Activated CD8-positive, alpha-beta memory T cell treated with anti-CD3 and anti-CD28 coated beads, Interleukin-2, amount 50 U/mL, for 24 hours (primary cell): ENCODE measurements around the gene APPL2.

Experiments
- DNase-seq: peaks from one replicate; pipeline ENCODE4 v3.0.0-alpha.2; 2020; ENCODE audit errors: extremely low read depth

The APPL2 gene, protein sequence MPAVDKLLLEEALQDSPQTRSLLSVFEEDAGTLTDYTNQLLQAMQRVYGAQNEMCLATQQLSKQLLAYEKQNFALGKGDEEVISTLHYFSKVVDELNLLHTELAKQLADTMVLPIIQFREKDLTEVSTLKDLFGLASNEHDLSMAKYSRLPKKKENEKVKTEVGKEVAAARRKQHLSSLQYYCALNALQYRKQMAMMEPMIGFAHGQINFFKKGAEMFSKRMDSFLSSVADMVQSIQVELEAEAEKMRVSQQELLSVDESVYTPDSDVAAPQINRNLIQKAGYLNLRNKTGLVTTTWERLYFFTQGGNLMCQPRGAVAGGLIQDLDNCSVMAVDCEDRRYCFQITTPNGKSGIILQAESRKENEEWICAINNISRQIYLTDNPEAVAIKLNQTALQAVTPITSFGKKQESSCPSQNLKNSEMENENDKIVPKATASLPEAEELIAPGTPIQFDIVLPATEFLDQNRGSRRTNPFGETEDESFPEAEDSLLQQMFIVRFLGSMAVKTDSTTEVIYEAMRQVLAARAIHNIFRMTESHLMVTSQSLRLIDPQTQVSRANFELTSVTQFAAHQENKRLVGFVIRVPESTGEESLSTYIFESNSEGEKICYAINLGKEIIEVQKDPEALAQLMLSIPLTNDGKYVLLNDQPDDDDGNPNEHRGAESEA

DNA sequence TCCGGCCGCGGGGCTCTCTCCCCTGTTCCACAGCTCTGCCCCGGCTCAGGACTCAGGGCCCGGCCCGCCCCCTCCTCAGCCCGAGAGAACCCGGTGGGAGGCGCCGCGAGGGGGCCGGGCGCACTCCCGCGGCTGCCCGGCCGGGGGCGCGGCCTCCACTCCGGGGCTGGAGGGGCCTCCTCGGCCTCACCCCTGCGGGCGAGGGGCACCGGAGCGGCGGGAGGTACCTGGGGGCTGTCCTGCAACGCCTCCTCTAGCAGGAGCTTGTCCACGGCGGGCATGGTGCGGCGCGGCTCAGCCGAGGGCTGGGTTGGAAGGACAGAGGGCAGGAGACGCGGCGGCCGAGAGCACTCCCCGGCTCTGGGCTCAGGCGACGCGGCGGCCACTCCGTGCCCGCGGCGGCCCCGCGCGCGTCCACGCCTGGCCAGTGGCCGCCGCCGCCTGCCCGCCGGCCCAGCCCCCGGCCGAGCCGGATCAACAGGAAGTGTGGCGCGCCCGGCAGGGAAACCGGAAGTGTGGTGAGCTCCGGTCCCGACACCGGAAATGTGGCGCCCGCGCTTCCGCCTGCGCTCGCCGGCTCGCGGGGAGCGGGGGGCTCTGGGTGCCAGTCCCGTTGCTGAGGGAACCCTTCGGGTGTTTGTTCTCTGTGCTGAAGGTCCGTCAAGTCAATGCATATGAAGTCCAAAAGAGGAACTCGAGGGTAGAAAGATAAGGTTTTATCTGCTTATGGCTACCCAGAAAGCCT lies at the start of gene APPL2:
APPL2 (minus strand) TSS at position 443 of the 745 bp plus-strand sequence; CDS start at position 281, 162 bp downstream.
- peak; percentile 56 for DNase-seq

DNA sequence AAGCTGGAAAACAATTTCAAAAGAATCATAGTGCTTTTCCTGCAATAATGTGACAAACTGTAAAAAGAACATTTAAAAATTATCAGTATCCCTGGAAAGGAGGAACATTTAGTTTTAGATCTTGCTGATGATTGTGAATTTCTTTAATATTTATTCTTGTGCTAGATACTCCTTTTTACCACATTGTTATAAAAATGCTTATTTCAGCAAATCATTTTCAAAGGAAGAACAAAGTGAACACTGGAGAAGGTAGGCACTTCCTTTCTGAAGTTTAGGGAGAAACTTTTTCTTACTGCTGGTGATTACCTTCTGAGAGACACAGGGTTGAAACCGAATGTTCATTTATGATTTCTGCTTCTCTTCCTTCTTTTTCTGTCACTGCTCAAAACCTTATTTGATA lies 49.4 kb upstream of the APPL2 start:
- no peak for DNase-seq

DNA sequence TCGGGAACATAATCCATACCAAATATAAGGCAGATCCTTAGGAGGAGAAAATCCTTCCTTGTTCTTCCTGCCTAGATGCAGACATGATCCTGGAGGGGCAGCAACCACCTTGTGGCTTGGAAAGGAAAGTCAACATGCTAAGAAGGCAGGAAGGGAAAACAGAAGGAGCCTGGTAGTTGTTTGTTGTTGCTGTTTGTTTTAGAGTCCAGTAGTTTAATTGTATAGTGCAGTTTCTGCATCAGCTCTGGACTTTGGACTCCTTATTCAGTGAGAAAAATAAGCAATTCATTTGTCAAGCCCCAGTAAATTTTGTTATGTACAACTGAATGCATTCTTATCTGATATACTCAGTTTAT lies 45.7 kb upstream of the APPL2 start:
- no peak for DNase-seq

DNA sequence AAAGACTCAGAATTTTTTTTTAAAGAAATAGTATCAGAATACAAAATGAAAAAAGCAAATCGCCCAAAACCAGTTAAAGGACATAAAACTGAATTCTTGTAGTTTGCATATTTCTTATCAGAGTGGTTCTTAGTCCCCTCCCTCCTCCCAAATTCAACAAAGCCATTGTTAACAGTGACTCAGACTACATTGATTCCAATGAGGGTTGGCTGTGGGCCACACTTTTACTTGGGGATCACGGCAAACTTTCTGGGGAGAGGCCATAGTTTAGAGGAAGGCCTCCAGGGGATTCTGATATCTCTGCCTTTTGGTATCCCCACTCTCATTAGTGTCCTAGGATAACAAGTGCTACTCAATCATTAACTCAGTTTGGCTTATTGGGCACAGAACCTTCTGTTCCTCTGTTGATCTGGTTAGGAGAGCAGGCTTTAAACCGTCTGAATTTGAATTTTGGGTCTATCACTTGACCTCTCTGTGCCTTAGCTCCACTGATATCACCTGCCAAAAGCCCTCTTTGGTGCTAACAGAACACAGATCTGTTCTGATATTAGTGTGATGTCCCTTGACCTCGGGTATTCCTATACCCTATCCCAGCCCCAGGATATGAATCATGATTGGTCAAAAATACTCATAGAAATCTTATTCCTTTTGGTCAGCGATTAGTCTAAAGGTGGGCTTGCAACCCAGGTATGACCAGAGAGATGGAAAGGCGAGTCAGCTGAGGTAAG lies 45.2 kb upstream of the APPL2 start:
- DNase-seq, result no peak

DNA sequence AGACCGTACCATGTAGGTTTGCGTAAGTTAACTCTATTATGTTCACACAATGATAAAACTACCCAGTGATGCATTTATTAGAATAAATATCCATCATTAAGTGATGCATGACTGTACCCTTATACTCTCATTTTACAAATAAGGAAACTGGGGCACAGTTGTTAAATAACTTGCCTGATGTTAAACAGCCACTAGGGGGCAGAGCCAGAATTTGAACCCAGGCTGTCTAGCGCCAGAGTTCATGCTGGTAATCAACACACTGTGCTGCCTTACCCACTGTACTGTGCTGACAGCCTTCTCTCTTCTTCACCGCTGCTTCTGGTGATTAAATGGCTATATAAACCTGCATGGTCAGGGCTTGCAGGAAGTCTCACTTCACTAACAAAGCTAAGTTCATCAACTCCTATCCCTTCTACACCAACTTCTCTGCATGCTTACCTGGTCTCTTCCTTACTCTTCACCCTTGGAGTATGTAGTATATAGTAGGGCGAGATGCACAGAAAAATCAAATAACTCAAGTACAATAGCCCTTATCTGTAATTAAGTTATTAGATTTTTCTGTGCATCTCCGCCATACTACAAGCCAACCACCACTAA lies 43.6 kb upstream of the APPL2 start:
- DNase-seq, result peak; percentile 7

DNA sequence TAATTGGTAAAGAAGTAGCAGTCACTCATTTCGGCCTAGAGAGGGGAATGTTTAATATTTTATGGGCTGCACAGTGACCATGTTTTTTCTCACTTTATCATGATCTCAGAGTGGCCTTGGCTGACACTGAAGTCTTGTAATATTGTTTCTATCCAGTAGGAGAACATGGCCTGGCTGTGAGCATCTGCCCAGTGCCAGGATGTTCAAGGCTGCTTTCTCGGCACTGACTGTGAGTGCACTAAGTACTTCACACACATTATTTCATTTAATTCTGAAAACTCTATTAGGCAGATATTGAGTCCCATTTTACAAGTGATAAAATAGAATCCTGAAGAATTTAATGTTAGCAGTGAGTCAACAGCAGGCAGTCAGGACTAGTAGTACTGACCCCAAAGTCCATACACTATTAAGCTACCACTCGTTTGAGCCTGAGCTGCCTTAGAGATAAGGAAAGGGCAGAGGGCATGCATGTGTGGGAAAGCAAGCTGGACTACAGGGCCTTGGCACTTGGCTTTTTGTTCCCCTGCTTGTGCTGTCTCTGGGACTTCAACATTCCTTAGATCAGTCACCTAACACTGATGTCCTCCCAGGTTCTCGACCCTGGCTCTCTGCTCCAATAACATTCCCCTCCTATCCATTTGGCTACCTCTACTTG lies 42.2 kb upstream of the APPL2 start:
- DNase-seq, result no peak

DNA sequence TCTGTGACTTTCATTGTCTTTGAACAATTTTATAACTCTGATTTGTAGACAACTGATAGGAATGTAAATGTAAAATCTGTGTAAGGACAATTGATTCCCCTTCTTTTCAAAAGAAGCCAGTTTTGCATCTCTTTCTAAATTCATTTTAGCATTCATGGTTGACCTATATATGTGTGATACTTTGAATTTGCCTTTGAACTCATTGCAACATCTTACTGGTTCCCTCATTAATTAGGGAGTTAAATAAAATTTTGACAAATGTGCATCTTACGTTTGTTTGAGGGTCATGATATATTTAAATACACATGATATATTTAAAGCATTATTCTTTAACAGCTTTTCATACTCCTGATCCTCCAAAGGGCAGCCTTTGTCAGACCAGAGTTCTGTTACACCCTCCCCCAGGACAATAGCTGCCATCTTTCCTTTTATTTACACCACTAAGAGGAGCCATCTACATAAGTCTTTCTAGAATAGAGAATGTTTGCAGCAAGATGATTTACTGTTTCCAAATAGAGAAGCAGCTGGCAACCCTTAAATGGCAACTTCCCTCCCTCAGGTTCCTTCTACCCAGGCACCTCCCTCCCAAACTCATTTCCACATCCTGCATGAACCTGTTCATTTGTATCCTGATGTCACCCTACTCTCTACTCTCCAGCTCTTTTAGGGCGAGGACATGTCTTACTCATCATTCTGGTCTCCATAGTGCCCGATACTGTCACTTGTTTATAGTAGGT lies 40.2 kb upstream of the APPL2 start:
- no peak for DNase-seq

DNA sequence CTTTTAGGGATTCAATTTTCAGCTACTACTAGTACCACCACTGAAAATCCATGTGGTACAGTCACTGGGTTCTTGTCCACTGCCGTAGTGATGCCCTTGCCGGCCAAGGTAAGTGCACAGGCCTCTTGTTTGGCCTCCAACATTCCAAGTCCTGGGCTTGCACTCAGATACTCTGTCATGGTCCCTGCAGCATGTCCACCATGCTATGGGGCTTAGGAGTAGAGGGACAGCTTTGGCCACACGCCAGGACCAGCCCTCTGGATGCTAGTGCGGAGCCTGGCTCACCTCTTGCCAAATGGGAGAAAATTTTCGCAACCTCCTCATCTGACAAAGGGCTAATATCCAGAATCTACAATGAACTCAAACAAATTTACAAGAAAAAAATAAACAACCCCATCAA lies 38.6 kb upstream of the APPL2 start:
- DNase-seq, result no peak

DNA sequence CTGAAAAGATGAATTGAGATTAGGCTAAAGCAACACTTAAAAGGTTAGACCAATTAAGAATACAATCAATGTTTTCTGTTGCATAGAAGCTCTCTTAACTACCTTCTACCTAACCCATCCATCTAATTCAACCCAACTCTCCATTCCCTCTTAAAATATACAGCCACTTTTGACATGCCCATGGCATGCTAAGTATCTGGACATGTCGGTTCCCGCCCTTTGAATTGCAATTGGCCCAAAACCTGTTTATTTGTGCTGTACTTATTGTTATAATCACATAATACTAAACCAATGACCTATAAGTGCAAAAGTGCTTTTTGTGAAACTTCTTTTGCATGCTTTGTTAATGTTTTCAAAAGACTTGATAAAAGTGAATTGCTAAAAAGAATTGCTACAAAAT lies 37.6 kb upstream of the APPL2 start:
- DNase-seq, result no peak

DNA sequence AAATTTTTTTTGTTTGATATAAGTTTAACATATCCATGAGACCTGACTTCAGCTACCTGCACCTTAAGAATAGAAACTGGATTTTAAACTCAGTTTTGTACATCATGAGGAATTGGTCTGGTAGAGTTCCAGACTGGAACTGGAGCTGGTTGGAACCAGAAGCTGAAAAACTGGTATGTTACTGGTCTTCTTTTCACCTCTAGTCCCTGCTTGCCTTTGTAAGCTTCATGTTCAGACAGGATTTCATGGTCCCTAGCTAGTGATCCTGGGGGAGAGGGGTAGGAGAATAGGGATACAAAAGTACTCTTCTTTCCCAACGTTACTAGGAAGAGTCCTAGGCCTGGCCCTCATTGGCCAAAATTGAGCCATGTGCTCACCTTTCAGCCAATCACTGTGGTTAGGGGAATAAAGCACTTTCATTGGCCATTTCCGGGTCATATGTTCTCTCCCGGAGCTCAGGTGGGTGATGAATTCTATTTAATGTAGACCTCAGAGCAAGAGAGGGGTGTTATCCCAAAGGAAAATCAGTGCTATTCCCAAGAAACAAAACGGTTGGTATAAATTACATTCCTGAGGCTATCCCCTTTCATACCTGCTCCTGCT lies 36.9 kb upstream of the APPL2 start:
- DNase-seq, result no peak

DNA sequence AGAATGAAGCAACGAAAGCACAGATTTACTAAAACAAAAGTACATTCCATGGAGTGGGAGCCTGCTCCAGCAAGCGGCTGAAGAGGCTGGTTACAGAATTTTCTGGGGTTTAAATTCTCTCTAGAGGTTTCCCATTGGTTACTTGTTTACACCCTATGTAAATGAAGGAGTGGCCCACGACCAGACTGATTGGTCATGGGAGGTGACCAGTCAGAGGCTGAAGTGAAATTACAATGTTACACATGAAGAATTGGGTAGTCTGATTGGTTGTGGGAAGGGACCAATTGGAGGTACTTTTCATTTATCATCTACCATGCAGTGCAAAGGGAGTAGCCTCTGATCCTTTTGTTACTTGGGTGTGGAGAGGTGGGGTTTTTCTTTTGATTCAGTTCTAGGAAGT lies 36.2 kb upstream of the APPL2 start:
- no peak for DNase-seq

DNA sequence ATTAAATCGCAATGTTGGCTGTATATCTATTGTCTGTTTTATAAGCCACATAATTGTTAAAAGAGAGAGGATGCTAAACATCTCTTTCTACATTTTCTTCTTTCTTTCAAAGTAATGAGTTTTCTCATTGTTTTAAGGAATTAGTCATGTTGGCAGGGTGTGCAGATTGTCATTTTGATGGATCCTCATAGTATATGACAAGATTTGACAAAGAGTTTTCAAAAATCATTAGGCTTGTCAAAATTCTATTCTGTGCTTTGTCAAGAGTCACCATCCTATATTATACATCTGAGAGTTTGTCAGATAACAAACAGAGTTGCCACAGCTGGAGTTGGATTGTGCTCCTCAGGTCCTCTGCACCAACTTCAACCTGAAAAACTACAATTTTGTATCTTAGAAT lies 35.4 kb upstream of the APPL2 start:
- no peak for DNase-seq

DNA sequence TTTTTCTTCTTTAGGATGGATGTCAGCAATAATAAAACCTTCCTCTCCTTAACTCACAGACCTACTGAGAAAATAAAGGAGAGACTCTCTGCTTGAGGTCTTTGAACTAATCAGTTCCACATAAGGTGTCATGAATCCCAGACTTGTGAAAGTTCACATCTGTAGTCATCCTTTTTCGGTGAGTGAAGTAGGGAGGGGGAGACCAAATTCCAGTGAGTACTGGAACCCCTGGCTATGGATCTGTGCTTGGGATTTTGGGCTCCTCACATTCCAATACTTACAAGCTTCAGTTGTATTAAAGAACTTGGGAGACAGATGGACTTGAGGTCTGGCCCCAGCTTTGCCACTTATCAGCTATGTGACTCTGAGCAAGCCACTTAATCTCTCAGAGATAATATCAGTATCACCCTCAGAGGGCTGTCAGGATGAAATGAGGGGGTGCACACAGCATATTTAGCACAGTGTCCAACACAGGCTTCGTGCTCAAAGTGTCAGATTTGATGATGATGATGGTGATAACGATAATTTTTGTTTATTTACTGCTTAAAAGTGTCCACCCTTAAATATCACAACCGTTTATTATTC lies 34.8 kb upstream of the APPL2 start:
- DNase-seq, result no peak

DNA sequence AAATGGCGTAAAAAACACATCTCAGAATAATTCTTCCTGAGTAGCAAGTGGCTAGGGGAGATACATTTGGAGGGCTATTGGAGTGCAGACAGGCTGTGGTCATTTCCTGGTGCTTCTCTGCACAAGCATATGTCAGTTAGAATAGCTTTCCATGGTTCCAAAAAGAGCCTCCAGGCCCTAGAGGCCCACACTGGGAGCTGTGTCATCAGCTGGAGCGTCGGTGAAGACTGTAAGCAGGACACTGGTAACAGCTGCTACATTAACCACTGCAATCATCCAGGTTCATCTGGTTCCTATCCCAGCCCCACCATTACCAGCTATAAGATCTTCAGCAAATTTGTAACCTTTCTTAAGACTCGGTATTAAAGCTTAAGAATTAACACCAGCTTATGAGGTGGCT lies 31.7 kb upstream of the APPL2 start:
- no peak for DNase-seq

DNA sequence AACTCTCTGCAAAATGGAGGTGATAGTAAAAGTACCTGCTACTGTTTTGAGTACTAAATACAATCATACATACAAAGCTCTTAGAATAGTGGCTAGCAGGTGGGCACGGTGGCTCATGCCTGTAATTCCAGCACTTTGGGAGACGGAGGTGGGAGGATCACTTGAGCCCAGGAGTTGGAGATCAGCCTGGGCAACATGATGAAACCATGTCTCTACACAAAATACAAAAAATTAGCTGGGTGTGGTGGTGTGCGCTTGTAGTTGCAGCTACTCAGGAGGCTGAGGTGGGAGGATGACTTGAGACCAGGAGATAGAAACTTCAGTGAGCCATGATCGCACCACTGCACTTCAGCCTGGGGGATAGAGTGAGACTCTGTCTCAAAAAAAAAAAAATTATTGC lies 28.8 kb upstream of the APPL2 start:
- DNase-seq, result no peak

DNA sequence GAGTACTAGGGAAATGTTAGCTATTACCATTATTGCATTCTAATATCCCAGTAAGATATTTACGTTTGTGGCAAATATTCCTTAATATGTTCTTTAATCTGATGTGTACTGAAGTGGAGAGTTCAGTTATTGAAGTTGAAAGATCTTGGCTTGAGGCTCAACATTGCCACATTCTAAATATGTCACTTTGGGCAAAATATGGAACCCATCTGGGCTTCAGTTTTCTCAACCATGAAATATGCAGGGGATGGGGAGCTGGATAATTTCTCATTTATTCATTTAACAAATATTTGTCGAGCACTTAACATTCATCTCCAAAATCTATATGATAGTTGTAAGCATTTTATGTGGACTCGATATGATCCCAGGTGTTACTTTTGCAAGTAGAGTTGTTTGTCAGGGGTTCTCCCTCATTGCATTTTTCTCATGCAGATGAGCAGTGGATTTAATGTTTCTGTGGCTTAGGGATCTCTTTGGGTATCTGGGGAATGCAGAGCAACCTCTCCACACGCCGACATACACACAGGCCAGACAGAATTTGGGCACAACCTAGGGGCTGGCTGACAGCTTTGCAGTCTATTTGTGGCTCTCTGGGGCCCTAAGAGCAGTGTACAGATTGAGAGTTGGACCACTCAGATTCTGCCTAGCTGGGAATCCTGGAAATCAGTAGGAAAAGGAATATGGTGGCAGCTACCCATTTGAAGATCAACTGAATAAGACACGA lies 26.6 kb upstream of the APPL2 start:
- DNase-seq, result no peak

DNA sequence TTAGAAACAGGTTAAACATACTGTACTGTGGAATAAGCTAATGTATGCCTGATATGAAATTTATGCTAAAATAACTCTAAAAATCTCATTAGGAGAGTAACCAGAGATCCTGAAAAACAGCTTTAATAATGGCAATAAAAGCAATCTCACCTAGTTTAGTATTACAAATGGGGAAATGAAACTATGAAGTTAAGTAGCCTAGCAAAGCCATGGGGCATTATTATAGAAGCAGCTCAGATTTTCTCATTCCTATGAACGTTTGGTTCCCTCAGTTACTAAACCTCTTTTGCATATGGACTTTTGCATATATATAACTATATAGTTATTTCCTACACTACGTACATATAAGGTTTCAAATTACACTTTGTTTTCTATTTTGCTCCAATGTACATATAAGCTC lies 25.0 kb upstream of the APPL2 start:
- no peak for DNase-seq

DNA sequence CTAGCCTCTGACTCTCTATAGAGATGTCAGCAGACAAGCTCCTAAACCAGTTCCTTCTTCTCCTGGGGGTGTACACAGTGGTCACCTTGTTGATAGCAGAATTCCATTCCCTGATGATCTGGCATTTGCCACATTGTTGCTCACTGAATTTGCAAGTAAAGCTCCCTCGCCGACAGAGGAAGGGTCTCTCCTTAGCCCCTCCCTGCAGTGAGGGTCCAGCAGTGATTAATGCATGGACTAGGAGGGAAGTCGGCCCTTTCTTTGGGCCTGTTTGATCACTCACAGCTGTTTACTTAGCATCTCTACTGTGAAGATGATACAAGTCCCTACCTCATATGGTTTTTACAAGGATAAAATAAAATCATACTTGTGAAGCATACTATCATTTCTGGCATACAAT lies 23.3 kb upstream of the APPL2 start:
- DNase-seq, result no peak

DNA sequence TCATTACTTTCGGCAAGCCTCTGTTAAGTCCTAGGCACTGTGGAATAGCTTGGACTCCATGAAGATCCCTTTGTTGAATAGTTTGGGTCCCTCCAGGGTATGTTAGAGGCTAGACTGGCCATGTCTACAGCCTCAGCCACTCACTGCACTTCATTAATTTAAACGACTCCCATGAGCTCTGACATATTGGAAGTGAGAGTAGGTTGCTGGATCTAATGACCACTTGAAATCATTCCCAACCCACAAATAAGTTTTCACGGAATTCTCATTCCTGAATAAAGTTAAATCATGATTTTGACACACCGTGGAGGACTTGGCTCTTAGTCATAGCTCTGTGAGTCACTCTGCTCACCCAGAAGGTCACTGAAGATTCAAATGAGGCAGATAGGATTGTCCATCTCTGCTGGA lies 21.4 kb upstream of the APPL2 start:
- DNase-seq, result no peak
